CD4-positive, CD25-positive, alpha-beta regulatory T cell (primary cell): ENCODE measurements around the gene NOP14. TPM values are rescaled to one million over a fixed set of nuclear protein-coding genes. Genes with fewer than 3 reads are reported as not detected.

Experiments used
- ATAC-seq, 2 donors: fragments of 150-1000 bp; cut with Tn5 transposase; one replicate each; pipeline ENCODE4 v1.10.0; 2021; ENCODE audit warnings: low read depth in 2 of 2, moderate number of reproducible peaks in 2 of 2, moderate library complexity in 1 of 2
- DNase-seq, 3 donors: peaks; one replicate each; pipeline versions ENCODE4 v3.0.0 to v3.0.0-alpha.2; 2012 to 2022; ENCODE audit warnings: mixed read lengths in 1 of 3
- H3K27ac ChIP-seq: one replicate; pipeline ENCODE4 v1.7.0; 2013; ENCODE audit warnings: mild to moderate bottlenecking, low read length; ENCODE audit not compliant: insufficient read depth, poor library complexity, severe bottlenecking
- H3K27me3 ChIP-seq: one replicate; pipeline ENCODE4 v1.7.0; 2013; ENCODE audit warnings: low read length; ENCODE audit not compliant: control insufficient read depth, insufficient read depth
- H3K36me3 ChIP-seq: one replicate; pipeline ENCODE4 v1.7.0; 2013; ENCODE audit warnings: mild to moderate bottlenecking, low read length, moderate library complexity; ENCODE audit not compliant: control insufficient read depth, insufficient read depth
- H3K4me1 ChIP-seq: 2 replicates; pipeline ENCODE4 v1.7.0; 2013; ENCODE audit warnings: mild to moderate bottlenecking, low read length; ENCODE audit not compliant: insufficient read depth, control insufficient read depth, poor library complexity, severe bottlenecking
- H3K4me3 ChIP-seq: one replicate; pipeline ENCODE4 v1.7.0; 2013; ENCODE audit warnings: low read depth, mild to moderate bottlenecking, low read length, moderate library complexity
- H3K9me3 ChIP-seq, 2 experiments: 1 replicate in 1 of 2; 2 replicates in 1 of 2; pipeline ENCODE4 v1.7.0; 2013; ENCODE audit warnings: low read length in 2 of 2, mild to moderate bottlenecking in 1 of 2, moderate library complexity in 1 of 2; ENCODE audit not compliant: control insufficient read depth in 2 of 2
- H3K27ac Mint-ChIP-seq, 3 donors: one replicate each; pipeline ENCODE4 v1.8.0; 2020 to 2022; ENCODE audit warnings: mild to moderate bottlenecking in 3 of 3, mixed read lengths in 3 of 3, moderate library complexity in 2 of 3
- H3K27me3 Mint-ChIP-seq: one replicate; pipeline ENCODE4 v1.8.0; 2022; ENCODE audit warnings: mild to moderate bottlenecking, mixed read lengths
- H3K36me3 Mint-ChIP-seq: one replicate; pipeline ENCODE4 v1.8.0; 2020; ENCODE audit warnings: mixed read lengths
- H3K4me1 Mint-ChIP-seq, 4 donors: one replicate each; pipeline ENCODE4 v1.8.0; 2020 to 2022; ENCODE audit warnings: mixed read lengths in 4 of 4, mild to moderate bottlenecking in 1 of 4
- H3K4me3 Mint-ChIP-seq, 4 donors: one replicate each; pipeline ENCODE4 v1.8.0; 2020 to 2022; ENCODE audit warnings: mild to moderate bottlenecking in 4 of 4, mixed read lengths in 4 of 4, moderate library complexity in 3 of 4
- H3K9me3 Mint-ChIP-seq, 7 donors: one replicate each; pipeline ENCODE4 v1.8.0; 2020 to 2022; ENCODE audit warnings: mixed read lengths in 7 of 7, mild to moderate bottlenecking in 3 of 7, moderate library complexity in 2 of 7
- polyA plus RNA-seq, 4 donors: library from polyadenylated mRNA; unstranded; fragments of 300-500 nt; fragmentation: Illumina TruSeq; gene quantifications; one replicate each; pipeline ENCODE4 v1.2.3, GENCODE V29; 2021
- total RNA-seq: library from RNA; stranded (reverse); gene quantifications from one replicate; pipeline ENCODE4 v1.2.3, GENCODE V29; 2022

Gene NOP14
- total and polyA plus RNA-seq, 5 donors from 2014 or later: 7.6 to 25.8 (median 10.7) TPM

DNA sequence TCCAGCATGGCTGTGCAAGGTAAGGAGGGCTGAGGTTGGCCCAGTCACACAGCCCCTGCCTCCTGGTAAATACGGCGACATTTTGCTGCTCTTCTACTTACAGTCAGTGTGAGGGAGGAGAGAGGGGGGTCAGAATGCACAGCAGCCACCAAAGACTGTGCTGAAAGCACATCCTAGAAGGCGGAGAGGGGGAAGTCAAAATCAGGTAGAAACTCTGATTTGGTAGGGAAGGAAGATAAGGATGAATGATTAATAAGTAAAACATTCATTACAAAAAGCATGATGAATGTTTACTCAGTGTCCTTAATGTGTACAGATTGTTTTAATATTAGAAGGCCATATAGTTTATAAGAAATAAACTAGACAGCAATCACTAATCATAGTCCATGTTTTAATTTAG is 62.0 kb downstream of the NOP14 start:
- ATAC-seq: no peak

DNA sequence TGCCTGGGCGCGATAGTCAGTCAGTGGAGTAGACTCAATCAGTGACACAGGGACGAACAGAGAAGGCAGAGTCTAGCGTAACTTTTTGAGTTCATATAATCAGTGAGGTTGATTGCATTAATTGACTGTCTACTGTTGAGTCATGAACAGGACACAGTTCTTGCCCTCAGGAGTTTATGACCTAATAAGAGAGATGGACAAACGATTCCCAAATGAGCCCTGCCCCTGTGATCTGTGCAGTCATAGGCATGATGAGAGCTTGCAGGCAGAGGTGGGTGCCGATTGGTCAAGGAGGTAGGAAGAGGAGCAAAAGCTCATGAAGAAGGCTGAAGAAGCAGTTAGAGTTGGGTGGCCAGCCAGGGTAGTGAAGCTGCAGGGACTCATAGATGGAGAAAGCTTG is 62.5 kb downstream of the NOP14 start:
- Histone ChIP-seq H3K4me3 (no peak overlapping the region), H3K4me1 (no peaks in the 10 kb centered on the region), H3K36me3 (peaks cover 85% of the 10 kb centered on the region), H3K27ac (no peak overlapping the region), H3K27me3 (no peaks in the 10 kb centered on the region), H3K9me3 (no peaks in the 10 kb centered on the region)
- H3K4me3 Mint-ChIP-seq: no peak overlapping the region
- DNase-seq (no peak), ATAC-seq (no peak)
- H3K36me3 Mint-ChIP-seq: peaks cover 62% of the 10 kb centered on the region
- peak overlapping the region in 2 of 3 donors; percentile 42 to 89 for H3K27ac Mint-ChIP-seq
- peaks cover 0 to 9% (median 6%) of the 10 kb centered on the region in 4 donors for H3K4me1 Mint-ChIP-seq
- H3K9me3 Mint-ChIP-seq: no peaks in the 10 kb centered on the region
- H3K27me3 Mint-ChIP-seq: no peaks in the 10 kb centered on the region

More for the DNA sequence above, 62.0 kb downstream of the NOP14 start:
- H3K4me1 ChIP-seq: peaks cover 3% of the 10 kb centered on the region
- H3K9me3 Mint-ChIP-seq: no peaks in the 10 kb centered on the region
- H3K27ac Mint-ChIP-seq: peak overlapping the region in 2 of 3 donors; percentile 42 to 89
- no peaks in the 10 kb centered on the region for H3K9me3 ChIP-seq
- no peaks in the 10 kb centered on the region for H3K27me3 Mint-ChIP-seq
- peaks cover 0 to 11% (median 9%) of the 10 kb centered on the region in 4 donors for H3K4me1 Mint-ChIP-seq
- H3K27me3 ChIP-seq: no peaks in the 10 kb centered on the region
- no peak overlapping the region for H3K4me3 Mint-ChIP-seq
- DNase-seq: no peak
- peaks cover 85% of the 10 kb centered on the region for H3K36me3 ChIP-seq
- H3K4me3 ChIP-seq: no peak overlapping the region
- H3K36me3 Mint-ChIP-seq: peaks cover 65% of the 10 kb centered on the region
- no peak overlapping the region for H3K27ac ChIP-seq

DNA sequence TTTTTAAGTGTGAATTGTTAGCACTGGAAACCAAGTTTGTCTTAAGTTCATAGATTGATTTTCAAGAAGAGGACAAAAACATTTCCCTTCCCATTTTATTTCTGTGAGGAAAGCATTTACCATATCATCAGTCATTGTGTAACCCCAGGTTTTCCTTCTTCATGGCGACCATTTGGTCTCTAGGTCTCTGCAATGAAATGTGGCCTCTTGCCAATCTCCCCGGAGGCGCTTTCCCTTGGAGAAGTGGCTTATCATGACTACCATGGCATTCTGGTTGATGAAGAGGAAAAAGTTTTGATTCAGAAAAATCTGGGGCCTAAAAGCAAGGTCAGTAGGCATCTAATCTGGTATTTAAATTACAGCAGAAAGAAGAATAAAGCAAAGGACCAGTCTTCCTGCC is 65.2 kb downstream of the NOP14 start:
- Mint-ChIP-seq H3K27me3 (no peaks in the 10 kb centered on the region), H3K27ac (peak overlapping the region in 2 of 3 donors; percentile 36 to 41), H3K4me1 (peaks cover 0 to 5% (median 1%) of the 10 kb centered on the region in 4 donors), H3K4me3 (no peak overlapping the region), H3K9me3 (no peaks in the 10 kb centered on the region), H3K36me3 (peaks cover 45% of the 10 kb centered on the region)
- no peaks in the 10 kb centered on the region for H3K4me1 ChIP-seq
- H3K27ac ChIP-seq: no peak overlapping the region
- no peak overlapping the region for H3K4me3 ChIP-seq
- H3K27me3 ChIP-seq: no peaks in the 10 kb centered on the region
- H3K9me3 ChIP-seq: no peaks in the 10 kb centered on the region
- H3K36me3 ChIP-seq: peaks cover 84% of the 10 kb centered on the region
- ATAC-seq (no peak), DNase-seq (no peak)

DNA sequence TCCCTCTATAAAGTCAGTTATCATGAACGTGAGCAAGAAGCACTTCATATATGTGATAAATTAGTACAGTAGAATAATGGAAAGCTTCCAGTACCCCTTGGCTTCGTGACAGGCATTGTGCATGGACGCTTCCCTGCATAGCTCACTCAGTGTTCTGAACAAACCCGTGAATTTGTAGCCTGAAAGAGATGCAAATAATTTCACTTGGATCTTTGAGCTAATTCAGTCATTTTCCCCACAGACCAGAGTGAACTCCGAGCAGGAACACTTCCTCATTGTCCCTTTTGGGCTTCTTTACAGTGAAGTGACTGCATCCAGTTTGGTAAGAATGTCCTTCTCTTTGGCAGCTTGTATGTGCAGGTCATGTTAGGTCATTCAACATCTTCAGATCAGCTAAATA is 69.4 kb downstream of the NOP14 start:
- no peaks in the 10 kb centered on the region for H3K4me1 ChIP-seq
- no peaks in the 10 kb centered on the region for H3K27me3 ChIP-seq
- ATAC-seq: no peak
- H3K4me3 ChIP-seq: no peak overlapping the region
- Mint-ChIP-seq H3K4me3 (no peak overlapping the region), H3K27ac (peak overlapping the region in 1 of 3 donors; percentile 62), H3K36me3 (peaks cover 30% of the 10 kb centered on the region), H3K27me3 (no peaks in the 10 kb centered on the region), H3K4me1 (peaks cover 0 to 8% (median under 1%) of the 10 kb centered on the region in 4 donors), H3K9me3 (no peaks in the 10 kb centered on the region)
- H3K27ac ChIP-seq: no peak overlapping the region
- no peak for DNase-seq
- H3K36me3 ChIP-seq: peaks cover 61% of the 10 kb centered on the region
- no peaks in the 10 kb centered on the region for H3K9me3 ChIP-seq

DNA sequence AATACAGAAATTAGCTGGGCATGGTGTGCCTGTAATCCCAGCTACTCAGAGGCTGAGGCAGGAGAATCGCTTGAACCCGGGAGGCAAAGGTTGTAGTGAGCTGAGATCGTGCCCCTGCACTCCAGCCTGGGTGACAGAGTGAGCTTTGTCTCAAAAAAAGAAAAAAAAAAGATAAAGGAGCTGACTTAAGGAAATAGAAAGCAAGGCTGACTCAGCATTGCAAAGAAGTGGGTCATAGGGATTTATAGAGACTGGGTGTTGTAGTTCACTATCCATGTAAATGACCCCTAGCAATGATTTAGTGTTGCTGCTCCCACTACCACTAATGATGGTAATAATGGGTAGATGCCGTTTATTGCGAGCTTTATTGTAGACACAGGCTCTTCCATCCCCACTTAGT is 71.9 kb downstream of the NOP14 start:
- no peaks in the 10 kb centered on the region for H3K9me3 Mint-ChIP-seq
- Histone ChIP-seq H3K9me3 (no peaks in the 10 kb centered on the region), H3K4me1 (no peaks in the 10 kb centered on the region), H3K27ac (no peak overlapping the region), H3K27me3 (no peaks in the 10 kb centered on the region), H3K36me3 (peaks cover 52% of the 10 kb centered on the region), H3K4me3 (no peak overlapping the region)
- ATAC-seq: no peak
- no peak overlapping the region for H3K4me3 Mint-ChIP-seq
- H3K27ac Mint-ChIP-seq: peak overlapping the region in 2 of 3 donors; percentile 28 to 48
- peaks cover 35% of the 10 kb centered on the region for H3K36me3 Mint-ChIP-seq
- DNase-seq: no peak
- H3K27me3 Mint-ChIP-seq: no peaks in the 10 kb centered on the region
- H3K4me1 Mint-ChIP-seq: peaks cover 0 to 11% (median 1%) of the 10 kb centered on the region in 4 donors

DNA sequence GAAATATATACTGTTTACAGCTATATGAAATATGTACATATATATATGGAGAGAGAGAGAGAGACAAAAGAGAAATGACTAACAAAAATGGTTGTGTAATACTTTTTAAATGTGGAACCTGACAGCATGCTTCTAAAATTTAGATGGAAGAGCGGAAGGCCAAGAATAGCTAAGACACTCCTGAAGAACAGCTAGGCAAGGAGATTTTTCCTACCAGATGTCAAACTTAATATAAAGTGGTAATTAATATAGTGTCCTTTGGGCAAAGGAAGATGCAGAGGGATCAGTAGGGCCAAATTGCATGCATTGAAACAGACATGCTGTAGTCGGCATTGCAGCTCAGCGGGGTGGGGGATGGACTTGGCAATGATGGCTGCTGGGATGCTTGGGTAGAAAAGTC is 74.3 kb downstream of the NOP14 start:
- Mint-ChIP-seq H3K27ac (peak overlapping the region in 2 of 3 donors; percentile 80 to 94), H3K27me3 (no peaks in the 10 kb centered on the region), H3K36me3 (peaks cover 39% of the 10 kb centered on the region), H3K4me1 (peaks cover 0 to 14% (median 6%) of the 10 kb centered on the region in 4 donors), H3K9me3 (no peaks in the 10 kb centered on the region), H3K4me3 (no peak overlapping the region)
- no peak overlapping the region for H3K27ac ChIP-seq
- H3K4me3 ChIP-seq: no peak overlapping the region
- H3K9me3 ChIP-seq: no peaks in the 10 kb centered on the region
- H3K36me3 ChIP-seq: peaks cover 50% of the 10 kb centered on the region
- no peaks in the 10 kb centered on the region for H3K4me1 ChIP-seq
- no peak for DNase-seq
- H3K27me3 ChIP-seq: no peaks in the 10 kb centered on the region
- no peak for ATAC-seq

Other genes starting within 250 kb of the NOP14 start
- 87.7 TPM for gene TNIP2, start 207.1 kb downstream of the NOP14 start, total RNA-seq
- gene TNIP2, start 207.1 kb downstream of the NOP14 start, polyA plus RNA-seq: 10 to 100 TPM; 43.9 to 53.3 (median 50.9) TPM
- 61.7 TPM for gene SH3BP2, start 170.3 kb downstream of the NOP14 start, total RNA-seq
- gene SH3BP2, start 170.3 kb downstream of the NOP14 start, polyA plus RNA-seq: 1 to 10 TPM; 7.6 to 8.6 (median 8.4) TPM
- gene ADD1, start 119.6 kb downstream of the NOP14 start, total RNA-seq: 242 TPM
- 100 to 1,000 TPM; 142 to 151 (median 145) TPM for gene ADD1, start 119.6 kb downstream of the NOP14 start, polyA plus RNA-seq
- 2.8 TPM for gene GRK4, start 165 bp upstream of the NOP14 start, total RNA-seq
- 1 to 10 TPM in 2 of 4 donors, under 1 TPM in 2; 0.64 to 1.3 (median 1.0) TPM for gene GRK4, start 165 bp upstream of the NOP14 start, polyA plus RNA-seq
- gene HTT-AS, start 111.1 kb upstream of the NOP14 start, total RNA-seq: not detected
- gene HTT-AS, start 111.1 kb upstream of the NOP14 start, polyA plus RNA-seq: not detected
- 101 TPM for gene HTT, start 111.3 kb upstream of the NOP14 start, total RNA-seq
- 10 to 100 TPM in 1 of 4 donors, 1 to 10 TPM in 3; 4.8 to 16.0 (median 6.0) TPM for gene HTT, start 111.3 kb upstream of the NOP14 start, polyA plus RNA-seq